Forelimb muscle (tissue), 1 donor: ENCODE data around the gene RXFP2. TPM values are rescaled to one million over a fixed set of nuclear protein-coding genes. Genes with fewer than 3 reads are reported as not detected.

Experiments used
- DNase-seq: peaks from one replicate; pipeline ENCODE4 v3.0.0-alpha.2; 2013; ENCODE audit warnings: low read depth
- polyA plus RNA-seq: library from polyadenylated mRNA; unstranded; fragments of 120-200 nt; gene quantifications from one replicate; pipeline ENCODE4 v1.2.1, GENCODE V29; 2013; ENCODE audit not compliant: insufficient read length

The RXFP2 gene
- polyA plus RNA-seq, 1 donor = 0.05 TPM

DNA sequence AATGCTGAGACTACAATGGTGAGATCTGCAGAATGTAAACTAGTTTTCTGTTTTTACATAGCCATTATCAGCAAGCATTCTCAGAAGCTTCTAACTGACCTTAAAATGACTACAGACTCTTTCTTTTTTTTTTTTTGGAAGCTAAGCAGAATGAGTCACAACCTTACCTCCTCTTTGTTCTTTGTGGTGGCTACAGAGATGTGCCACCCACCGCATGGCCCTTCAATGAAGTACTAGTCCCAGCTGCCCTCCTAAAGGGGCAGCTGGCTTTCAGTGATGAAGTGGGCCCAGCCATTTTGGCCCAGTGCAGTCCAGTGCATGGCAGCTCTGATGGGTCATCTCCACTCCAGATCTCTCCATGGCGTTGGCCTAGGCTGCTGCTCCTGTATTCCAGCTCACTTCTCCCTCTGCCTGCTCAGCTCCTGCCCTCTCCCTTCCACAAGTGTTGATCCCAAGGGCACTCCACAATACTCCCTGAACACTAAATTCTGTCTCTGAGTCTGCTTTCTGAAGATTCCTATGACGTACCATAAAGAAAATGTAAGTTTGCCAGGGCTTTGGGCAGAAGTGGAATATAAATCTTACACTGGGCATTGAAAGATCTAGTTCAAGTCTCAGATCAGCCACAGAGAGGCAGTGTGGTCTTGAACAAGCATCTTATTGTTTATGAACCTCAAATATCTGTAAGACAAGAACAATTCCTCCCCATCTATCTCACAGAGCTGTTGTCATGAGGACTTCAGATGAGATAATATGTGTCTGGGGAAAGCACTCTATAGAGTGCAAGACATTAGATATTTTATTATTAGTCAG lies 85.6 kb downstream of the RXFP2 start:
- DNase-seq = no peak

DNA sequence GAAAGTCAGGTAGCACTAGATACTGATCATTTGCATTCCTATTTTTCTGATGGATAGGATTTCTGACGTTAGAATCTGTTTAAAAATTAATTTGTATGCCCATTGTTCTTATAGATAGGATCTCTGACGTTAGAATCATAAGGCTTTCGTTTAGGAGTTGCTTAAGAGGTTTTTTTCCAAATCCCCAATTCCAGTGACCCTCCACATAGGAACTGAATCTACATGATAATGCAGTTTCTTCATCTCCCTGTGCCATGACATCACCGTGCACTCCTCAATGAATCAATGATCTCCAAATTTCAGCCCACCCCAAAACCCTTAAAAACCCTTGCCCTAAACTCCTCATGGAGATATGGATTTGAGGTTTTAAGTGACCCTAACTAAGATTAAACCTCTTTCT lies 87.2 kb downstream of the RXFP2 start:
- no peak for DNase-seq

DNA sequence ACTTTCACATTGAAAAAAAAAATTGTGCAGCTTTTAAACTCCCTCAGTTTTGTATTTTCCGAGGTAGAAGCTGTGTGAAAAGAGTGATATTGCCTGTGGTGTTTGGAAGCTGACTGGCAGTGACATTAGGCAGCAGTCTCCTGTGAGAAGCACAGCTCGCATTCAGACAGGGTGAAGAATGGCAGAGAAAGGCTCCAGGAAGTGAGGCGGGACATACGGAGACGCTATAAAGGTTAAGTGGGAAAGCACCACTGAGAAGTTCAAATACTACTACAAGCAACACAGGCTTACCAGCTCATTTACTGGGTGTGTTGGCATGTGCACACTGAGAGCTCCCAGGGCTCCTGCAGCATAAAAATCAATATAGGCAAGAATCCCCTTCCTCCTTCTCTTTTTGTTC lies 88.4 kb downstream of the RXFP2 start:
- DNase-seq = no peak

DNA sequence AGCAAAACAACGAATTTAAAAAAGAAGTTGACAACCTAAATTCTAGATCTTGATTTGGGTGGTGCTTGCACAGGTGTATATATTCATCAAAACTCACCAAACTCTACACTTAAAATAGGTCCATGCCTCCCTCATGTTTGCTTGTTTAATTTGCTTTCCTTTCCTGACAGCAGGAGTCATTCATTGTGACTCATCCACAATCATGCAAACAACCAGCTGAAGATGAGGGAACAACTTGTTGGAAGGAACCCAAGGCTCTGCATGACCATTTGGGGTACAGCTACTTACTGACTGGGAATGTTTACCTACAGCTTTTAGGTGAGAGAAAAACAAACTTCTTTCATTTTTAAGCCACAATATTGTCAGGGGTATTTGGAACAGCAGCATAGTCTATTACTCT lies 96.6 kb downstream of the RXFP2 start:
- no peak for DNase-seq

DNA sequence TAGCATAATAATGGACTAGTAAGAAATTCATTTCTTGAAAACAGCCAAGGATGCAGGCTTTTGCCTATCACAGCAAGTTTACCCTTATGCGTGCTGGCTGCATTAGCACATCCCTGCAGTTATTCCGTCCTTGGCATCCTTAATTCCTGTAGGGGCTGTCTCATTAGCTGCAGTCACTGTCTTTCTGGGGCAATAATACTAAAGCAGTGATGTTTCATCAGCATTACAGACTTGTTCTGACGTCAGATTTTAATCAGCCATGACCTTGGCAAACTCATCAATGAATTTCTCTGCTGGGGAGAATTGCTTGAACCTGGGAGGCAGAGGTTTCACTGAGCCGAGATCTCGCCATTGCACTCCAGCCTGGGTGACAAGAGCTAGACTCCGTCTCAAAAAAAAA lies 103.7 kb downstream of the RXFP2 start:
- no peak for DNase-seq

DNA sequence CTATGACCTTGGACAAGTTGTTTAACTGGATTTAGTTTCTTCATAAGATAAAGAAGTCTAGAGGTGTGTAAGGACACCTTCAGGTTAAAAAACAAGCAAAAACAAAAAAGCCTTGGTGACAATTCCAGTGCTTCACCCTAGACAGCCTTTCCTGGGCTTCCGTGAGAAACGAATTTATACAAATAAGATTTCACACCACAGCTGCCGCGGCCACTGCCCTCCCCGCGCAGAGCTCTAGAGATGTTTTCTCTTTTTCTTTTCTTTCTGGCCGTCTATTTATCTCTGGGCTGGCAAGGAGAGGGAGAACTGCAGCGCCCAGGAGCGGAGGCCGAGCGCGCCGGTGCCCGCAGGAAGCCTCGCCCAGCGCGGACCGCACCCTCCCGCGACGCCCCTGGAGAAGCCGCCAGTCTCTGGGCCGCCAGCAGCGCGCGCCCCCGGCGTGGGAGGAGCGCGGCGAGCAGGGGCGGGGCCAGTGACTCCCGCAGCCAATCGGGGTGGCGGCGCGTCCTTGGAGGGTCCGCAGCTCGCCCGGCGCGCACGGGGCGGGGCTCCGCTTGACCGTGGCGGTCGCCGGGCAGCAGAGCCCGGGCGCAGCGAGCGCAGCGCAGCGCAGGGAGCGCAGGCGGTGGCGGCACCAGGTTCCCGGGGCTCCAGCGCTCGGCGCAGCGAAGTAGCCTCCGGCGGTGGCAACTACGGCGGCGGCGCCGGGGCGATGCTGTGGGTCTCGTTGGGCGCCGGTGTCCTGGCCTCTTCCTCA lies 107.0 kb downstream of the RXFP2 start:
- peak; percentile 35 for DNase-seq

DNA sequence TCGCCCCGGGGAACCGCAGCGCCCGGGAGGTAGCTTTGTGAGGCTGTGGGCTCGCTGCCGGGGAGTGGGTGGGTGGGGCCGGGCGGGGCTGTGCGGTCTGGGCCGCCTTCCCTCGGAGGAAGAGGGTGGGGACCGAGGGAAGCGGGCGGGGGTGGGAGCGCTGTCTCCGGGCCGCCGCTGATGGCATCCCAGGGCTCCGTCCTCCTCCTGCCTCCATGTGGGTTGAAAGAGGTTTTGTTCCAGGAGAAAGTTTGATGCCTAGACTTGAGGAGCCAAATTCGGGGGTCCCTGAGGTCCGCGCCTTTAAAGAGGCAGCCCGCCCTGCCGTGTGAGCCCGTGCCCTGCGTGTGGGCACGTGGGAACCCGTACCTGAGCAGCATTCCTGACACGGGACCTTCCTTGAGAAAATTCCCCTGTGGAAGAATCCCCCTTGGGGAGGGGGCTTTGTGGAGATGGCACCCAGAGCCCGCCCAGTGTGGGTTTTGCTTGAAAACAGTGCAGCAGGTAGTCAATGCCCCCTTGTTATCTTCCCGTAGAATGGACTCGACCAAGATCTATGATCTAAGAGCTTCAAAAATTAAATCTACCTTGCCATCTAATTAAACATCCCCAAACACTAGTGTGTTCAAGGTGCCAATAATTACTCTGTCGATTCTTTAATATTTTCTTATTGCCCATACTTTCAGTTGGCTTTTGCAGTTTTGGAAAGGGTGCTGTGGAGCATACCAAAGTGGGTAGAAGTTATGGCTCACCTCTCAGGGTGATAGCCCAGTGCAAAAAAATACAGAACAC lies 107.8 kb downstream of the RXFP2 start:
- DNase-seq = no peak

DNA sequence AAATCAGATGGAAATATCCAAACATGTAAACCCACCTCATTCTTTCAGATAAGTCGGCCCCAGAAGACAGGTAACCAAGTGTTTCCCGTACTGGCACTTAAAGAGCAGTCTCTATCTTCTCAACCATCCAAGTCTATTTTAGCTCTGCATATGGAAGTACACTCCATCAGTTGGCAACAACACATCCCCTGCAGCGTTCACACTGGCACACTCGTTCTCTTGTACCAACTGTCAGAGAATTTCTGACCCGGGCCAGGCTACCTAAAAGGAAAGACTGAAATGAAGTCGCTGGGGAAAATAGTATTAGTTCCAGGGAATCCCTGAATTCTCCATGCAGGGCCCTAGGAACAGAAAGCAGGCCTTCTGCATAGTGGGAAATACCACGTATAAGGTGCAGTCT lies 109.3 kb downstream of the RXFP2 start:
- no peak for DNase-seq

DNA sequence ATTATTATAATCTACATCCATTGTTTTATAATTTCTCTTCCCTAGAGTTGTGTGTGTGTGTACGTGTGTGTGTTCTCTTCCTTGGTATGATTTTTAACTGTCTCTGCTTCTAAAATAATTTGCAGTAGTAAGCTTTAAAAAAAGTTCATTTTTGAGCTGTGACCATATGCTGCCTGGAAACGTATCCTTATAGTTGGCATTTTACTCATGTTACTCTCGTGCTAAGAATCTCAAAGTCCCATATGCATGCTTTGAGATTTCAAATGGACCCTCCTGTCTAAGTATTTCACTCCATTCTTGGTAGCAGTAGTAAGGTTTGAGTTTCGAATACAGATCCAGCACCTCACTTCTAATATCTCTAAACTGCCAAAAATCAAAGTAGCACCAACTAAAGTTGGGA lies 109.9 kb downstream of the RXFP2 start:
- no peak for DNase-seq

DNA sequence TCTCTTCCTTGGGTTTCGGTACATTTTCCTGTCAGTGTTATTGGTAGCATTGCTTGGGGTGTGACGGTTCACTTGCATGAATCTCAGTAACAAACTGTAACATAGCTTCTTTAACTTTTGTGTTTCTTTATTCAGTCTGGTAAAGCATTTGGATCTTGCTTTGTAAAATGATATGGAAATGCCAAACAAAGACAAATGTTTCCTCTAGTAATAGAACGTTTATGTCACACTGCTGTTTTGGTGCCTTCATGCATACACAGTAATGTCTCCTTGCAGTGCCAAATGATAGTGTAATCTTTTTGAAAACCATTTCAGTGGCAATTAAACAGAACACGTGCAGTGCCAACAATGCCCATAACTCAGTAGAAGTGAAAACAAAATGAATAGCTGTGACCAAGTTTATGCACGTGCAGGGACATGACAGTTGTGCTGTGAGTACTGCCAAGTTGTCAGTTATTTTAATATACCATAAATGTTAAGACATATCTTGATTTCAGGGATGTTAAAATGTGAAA lies 110.8 kb downstream of the RXFP2 start:
- no peak for DNase-seq

DNA sequence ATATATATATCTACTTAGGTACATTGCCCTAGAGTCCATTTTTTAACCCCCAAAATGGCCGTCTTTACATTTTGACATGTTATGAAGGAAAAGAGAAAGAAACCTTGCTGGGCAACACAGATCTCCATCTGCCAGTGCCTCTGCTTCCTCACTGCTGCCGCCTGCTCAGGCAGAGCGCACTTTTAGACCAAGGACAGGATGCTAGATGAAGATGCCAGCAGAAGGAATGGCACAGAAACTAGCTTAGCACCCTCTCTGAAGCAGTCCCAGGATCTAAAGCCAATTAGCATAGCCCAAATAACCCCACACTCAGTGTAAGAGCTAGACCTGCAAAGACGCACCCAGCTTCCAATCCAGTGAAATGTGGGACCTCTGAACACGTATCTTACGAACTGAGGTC lies 111.9 kb downstream of the RXFP2 start:
- no peak for DNase-seq
